GM12872 (cell line): ENCODE measurements around the gene ADAMTS3.

Experiments used
- CTCF ChIP-seq: IDR thresholded peaks from 3 replicates; pipeline ENCODE4 v1.5.1; 2011; ENCODE audit warnings: low read depth, mild to moderate bottlenecking, low read length, moderate library complexity; ENCODE audit not compliant: insufficient read depth

ADAMTS3 gene

DNA sequence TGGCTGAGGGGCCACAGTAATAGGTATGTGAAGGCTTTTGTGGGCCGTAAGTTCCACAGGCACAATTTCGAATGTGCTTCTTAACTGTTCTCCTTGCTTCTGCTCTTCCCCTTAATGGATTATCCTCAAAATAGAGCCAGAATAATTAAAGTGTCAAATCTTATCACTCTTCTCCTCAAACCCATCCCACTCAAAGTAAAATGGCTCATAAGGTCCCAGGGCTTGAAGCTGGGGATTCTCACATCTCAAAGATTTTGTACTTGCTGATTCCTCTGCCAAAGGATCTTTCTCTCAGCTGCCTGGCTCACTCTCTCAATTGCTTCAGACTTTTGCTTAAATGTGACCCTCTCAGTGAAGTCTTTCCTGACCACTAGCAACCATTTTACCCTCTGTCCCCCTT is 16.6 kb downstream of the ADAMTS3 start:
- TF ChIP-seq CTCF: no peak

DNA sequence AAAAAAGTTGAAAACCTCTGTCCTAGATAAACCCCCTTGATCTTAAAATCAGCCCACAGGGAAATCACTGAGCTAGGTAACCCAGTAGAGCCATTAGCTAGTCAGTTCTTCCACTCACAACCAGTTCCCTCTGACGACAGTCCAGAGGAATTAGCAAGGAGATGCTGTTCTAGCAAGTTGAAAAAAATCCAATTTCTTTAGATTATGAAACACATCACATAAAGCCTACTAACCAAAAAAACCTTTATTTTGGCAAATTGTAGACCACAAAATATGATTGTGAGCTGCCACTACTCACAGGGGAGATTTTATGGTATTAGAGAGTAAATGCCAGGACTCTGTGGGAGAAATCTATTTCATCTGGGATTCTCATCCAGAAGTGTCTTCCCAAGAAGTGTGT is 22.6 kb downstream of the ADAMTS3 start:
- TF ChIP-seq CTCF: no peak

DNA sequence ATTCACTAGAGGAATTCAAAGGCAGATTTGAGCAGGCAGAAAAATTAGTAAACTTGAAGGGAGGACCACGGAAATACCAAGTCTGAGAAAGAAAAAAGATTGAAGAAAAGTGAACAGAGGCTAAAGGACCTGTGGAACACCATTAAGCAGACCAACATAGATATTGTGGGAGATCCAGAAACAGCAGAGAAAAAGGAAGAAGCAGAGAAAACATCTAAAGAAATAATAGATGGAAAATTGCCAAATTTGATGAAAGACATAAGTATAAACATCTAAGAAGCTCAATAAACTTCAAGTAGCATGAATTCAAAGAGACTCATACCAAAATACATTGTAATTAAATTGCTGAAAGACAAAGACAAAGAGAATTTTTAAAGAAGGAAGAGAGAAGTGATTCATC is 31.0 kb downstream of the ADAMTS3 start:
- TF ChIP-seq CTCF: no peak

- no peak for TF ChIP-seq CTCF
These were observed 32.6 kb downstream of the ADAMTS3 start for GRCh38 chr4:72536443-72536842.

DNA sequence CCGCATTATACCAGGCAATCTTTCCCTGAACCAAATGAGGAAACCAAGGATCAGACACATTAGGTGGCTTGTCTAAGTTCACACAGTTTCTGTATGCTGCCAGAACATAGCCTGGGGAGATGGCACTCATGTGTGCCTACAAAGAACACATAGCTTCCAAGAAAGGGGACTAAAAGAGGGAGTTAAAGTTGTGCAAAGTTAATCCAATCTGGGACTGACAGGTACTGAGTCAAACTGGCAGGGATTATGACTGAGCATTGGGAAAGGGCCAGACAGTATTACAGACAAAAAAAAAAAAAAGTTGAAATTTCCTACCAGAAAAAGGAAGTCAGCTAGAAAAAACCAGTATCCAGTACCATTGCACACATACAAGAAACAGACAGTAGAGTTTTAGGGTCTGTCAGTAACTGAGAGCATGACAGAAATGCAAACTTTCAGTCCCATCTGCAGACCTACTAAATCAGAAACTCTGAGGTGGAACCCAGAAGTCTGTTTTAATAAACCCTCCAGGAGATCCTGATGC is 37.2 kb downstream of the ADAMTS3 start:
- no peak for TF ChIP-seq CTCF

GRCh38 chr4:72531322-72531721 is 37.7 kb downstream of the ADAMTS3 start:
- no peak for TF ChIP-seq CTCF

- TF ChIP-seq CTCF: no peak
These were observed 39.7 kb downstream of the ADAMTS3 start for GRCh38 chr4:72529148-72529822.
